ENCODE results near the gene SARM1. TPM values are rescaled to one million over a fixed set of nuclear protein-coding genes. Genes with fewer than 3 reads are reported as not detected.

Gene SARM1
- total RNA-seq, 1 experiment from 2014 or later = 7.3 TPM

- Histone ChIP-seq H3K4me1 (replicated peaks; ENCODE audit: insufficient read depth) (no peaks in the 10 kb centered on the region), H3K9me3 (ENCODE audit: insufficient read depth, low read depth) (no peaks in the 10 kb centered on the region), H3K4me2 (no peak overlapping the region), H4K20me1 (ENCODE audit: insufficient read depth) (no peaks in the 10 kb centered on the region), H3K9me2 (ENCODE audit: insufficient read depth) (no peaks in the 10 kb centered on the region), H3K4me3 (no peak overlapping the region), H3K27ac (no peak overlapping the region), H3K79me2 (ENCODE audit: low read depth) (no peaks in the 10 kb centered on the region), H2AFZ (no peak overlapping the region), H3K27me3 (ENCODE audit: insufficient read depth, low read depth) (no peaks in the 10 kb centered on the region), H3K36me3 (ENCODE audit: low read depth) (0 out of 2 replicates have a peak, but pooled peaks cover 4% of the 10 kb centered on the region), H3F3A (ENCODE audit: insufficient read depth, low read depth) (peaks cover 6% of the 10 kb centered on the region; the same call in 1 of the 2 replicates)
- no peak for DNase-seq
- intact Hi-C loops (cut with micrococcal nuclease; ENCODE audit: unreplicated experiment) = no loop called here
- ChIA-PET CTCF (no interaction called here), POLR2A (ENCODE audit: unreplicated experiment) (no interaction called here)
- BruUV-seq (replicated peaks) = no TSS peak
- TF ChIP-seq EZH2 (IDR thresholded peaks at IDR 0.05; ENCODE audit: low read depth) (no peak), CTCF (conservative IDR thresholded peaks at IDR 0.05) (no peak)
Measured at GRCh38 chr17:28395968-28396367, 24.5 kb downstream of the SARM1 start.

- POLR2A ChIA-PET (ENCODE audit: unreplicated experiment) = no interaction called here
- H3K27ac ChIP-seq = no peak overlapping the region
- H3K9me3 ChIP-seq (ENCODE audit: insufficient read depth, low read depth) = no peaks in the 10 kb centered on the region
- no peak for TF ChIP-seq CTCF (conservative IDR thresholded peaks at IDR 0.05)
- TF ChIP-seq EZH2 (IDR thresholded peaks at IDR 0.05; ENCODE audit: low read depth) = no peak
- H3K4me2 ChIP-seq = no peak overlapping the region
- no peaks in the 10 kb centered on the region for H3K27me3 ChIP-seq (ENCODE audit: insufficient read depth, low read depth)
- no peaks in the 10 kb centered on the region for H3K9me2 ChIP-seq (ENCODE audit: insufficient read depth)
- no peaks in the 10 kb centered on the region for H3K4me1 ChIP-seq (replicated peaks; ENCODE audit: insufficient read depth)
- no TSS peak for BruUV-seq (replicated peaks)
- no peak overlapping the region for H3K4me3 ChIP-seq
- no peak overlapping the region for H2AFZ ChIP-seq
- no peaks in the 10 kb centered on the region for H3K79me2 ChIP-seq (ENCODE audit: low read depth)
- 0 out of 2 replicates have a peak, but pooled peaks cover 5% of the 10 kb centered on the region for H3K36me3 ChIP-seq (ENCODE audit: low read depth)
- intact Hi-C loops (cut with micrococcal nuclease; ENCODE audit: unreplicated experiment) = no loop called here
- H3F3A ChIP-seq (ENCODE audit: insufficient read depth, low read depth) = peaks cover 6% of the 10 kb centered on the region; the same call in 1 of the 2 replicates
- no peaks in the 10 kb centered on the region for H4K20me1 ChIP-seq (ENCODE audit: insufficient read depth)
- CTCF ChIA-PET = interaction anchor here (0.6 kb wide), 1 partner anchor 23 kb away, joined by 3 read pairs; no protein-coding TSS in a partner anchor
- no peak for DNase-seq
Measured at GRCh38 chr17:28396635-28397239, 25.2 kb downstream of the SARM1 start.

GRCh38 chr17:28397275-28397674 lies 25.8 kb downstream of the SARM1 start:
- no peaks in the 10 kb centered on the region for H3K4me1 ChIP-seq (replicated peaks; ENCODE audit: insufficient read depth)
- H3F3A ChIP-seq (ENCODE audit: insufficient read depth, low read depth) = peaks cover 6% of the 10 kb centered on the region; the same call in 1 of the 2 replicates
- H3K36me3 ChIP-seq (ENCODE audit: low read depth) = 0 out of 2 replicates have a peak, but pooled peaks cover 8% of the 10 kb centered on the region
- H2AFZ ChIP-seq = no peak overlapping the region
- H4K20me1 ChIP-seq (ENCODE audit: insufficient read depth) = no peaks in the 10 kb centered on the region
- CTCF ChIA-PET = interaction anchor here (0.6 kb wide), 1 partner anchor 24 kb away, joined by 3 read pairs; no protein-coding TSS in a partner anchor
- H3K27ac ChIP-seq = no peak overlapping the region
- POLR2A ChIA-PET (ENCODE audit: unreplicated experiment) = no interaction called here
- no peaks in the 10 kb centered on the region for H3K79me2 ChIP-seq (ENCODE audit: low read depth)
- intact Hi-C loops (cut with micrococcal nuclease; ENCODE audit: unreplicated experiment) = no loop called here
- DNase-seq = no peak
- no peak for TF ChIP-seq EZH2 (IDR thresholded peaks at IDR 0.05; ENCODE audit: low read depth)
- TF ChIP-seq CTCF (conservative IDR thresholded peaks at IDR 0.05) = no peak
- no peak overlapping the region for H3K4me2 ChIP-seq
- no peaks in the 10 kb centered on the region for H3K27me3 ChIP-seq (ENCODE audit: insufficient read depth, low read depth)
- H3K9me3 ChIP-seq (ENCODE audit: insufficient read depth, low read depth) = no peaks in the 10 kb centered on the region
- no peaks in the 10 kb centered on the region for H3K9me2 ChIP-seq (ENCODE audit: insufficient read depth)
- no peak overlapping the region for H3K4me3 ChIP-seq
- BruUV-seq (replicated peaks) = no TSS peak

Measured in PC-9 (cell line).